Neural progenitor cell (in vitro differentiated cells): Measurements from ENCODE around the gene YIPF2.

Experiments
- CTCF ChIP-seq: fragments of 200-600 bp; sonication (generic); IDR thresholded peaks from 2 replicates; pipeline ENCODE4 v1.5.1; 2017; ENCODE audit warnings: antibody characterized with exemption, mild to moderate bottlenecking
- EZH2 ChIP-seq: fragments of 200-600 bp; sonication (generic); IDR thresholded peaks from 2 replicates; pipeline ENCODE4 v1.6.1; 2017; ENCODE audit warnings: antibody characterized with exemption, mild to moderate bottlenecking, moderate library complexity
- EZH2phosphoT487 ChIP-seq: fragments of 200-600 bp; sonication (generic); IDR thresholded peaks from 2 replicates; pipeline ENCODE4 v1.6.1; 2017; ENCODE audit warnings: antibody characterized with exemption

- TF ChIP-seq CTCF, result no peak
- no peak for TF ChIP-seq EZH2phosphoT487
- TF ChIP-seq EZH2, result no peak
Measured at GRCh38 chr19:10889880-10890279, 38.6 kb downstream of the YIPF2 start.
